ENCODE data around the gene ZEB2.

The ZEB2 gene

GRCh38 chr2:144477957-144478311, 42.0 kb downstream of the ZEB2 start:
- Histone ChIP-seq H3K9ac (ENCODE audit: low read depth, low read length, poor library complexity, severe bottlenecking) (no peak overlapping the region), H3K4me3 (ENCODE audit: low read length, poor library complexity, severe bottlenecking) (no peak overlapping the region), H3K79me2 (ENCODE audit: insufficient read depth, low read length) (peaks cover 3% of the 10 kb centered on the region; the same call in 1 of the 2 replicates), H3K36me3 (ENCODE audit: insufficient read depth, low read length) (peaks cover 7% of the 10 kb centered on the region; the same call in 1 of the 2 replicates), H3F3A (ENCODE audit: low read depth) (no peaks in the 10 kb centered on the region), H3K9me2 (replicated peaks; ENCODE audit: low read depth, low read length) (no peaks in the 10 kb centered on the region), H4K20me1 (ENCODE audit: insufficient read depth, low read length, poor library complexity, severe bottlenecking) (no peaks in the 10 kb centered on the region), H2AFZ (ENCODE audit: low read length) (no peak overlapping the region), H3K4me2 (ENCODE audit: low read depth, low read length, poor library complexity, severe bottlenecking) (no peak overlapping the region), H3K27me3 (ENCODE audit: insufficient read depth, low read length, poor library complexity, severe bottlenecking) (no peaks in the 10 kb centered on the region), H3K4me1 (ENCODE audit: insufficient read depth, low read length, poor library complexity, severe bottlenecking) (no peaks in the 10 kb centered on the region), H3K9me3 (ENCODE audit: insufficient read depth, low read depth, low read length) (no peaks in the 10 kb centered on the region)
- TF ChIP-seq CTCF (conservative IDR thresholded peaks at IDR 0.05; ENCODE audit: low read length) (no peak), EZH2phosphoT487 (IDR thresholded peaks at IDR 0.05; ENCODE audit: borderline replicate concordance) (no peak)

- Histone ChIP-seq H3F3A (ENCODE audit: low read depth) (no peaks in the 10 kb centered on the region), H3K4me1 (ENCODE audit: insufficient read depth, low read length, poor library complexity, severe bottlenecking) (no peaks in the 10 kb centered on the region), H2AFZ (ENCODE audit: low read length) (no peak overlapping the region), H3K9me2 (replicated peaks; ENCODE audit: low read depth, low read length) (no peaks in the 10 kb centered on the region), H3K4me3 (ENCODE audit: low read length, poor library complexity, severe bottlenecking) (no peak overlapping the region), H3K27me3 (ENCODE audit: insufficient read depth, low read length, poor library complexity, severe bottlenecking) (no peaks in the 10 kb centered on the region), H3K36me3 (ENCODE audit: insufficient read depth, low read length) (peaks cover 9% of the 10 kb centered on the region; the same call in 1 of the 2 replicates), H3K9me3 (ENCODE audit: insufficient read depth, low read depth, low read length) (no peaks in the 10 kb centered on the region), H3K9ac (ENCODE audit: low read depth, low read length, poor library complexity, severe bottlenecking) (no peak overlapping the region), H3K79me2 (ENCODE audit: insufficient read depth, low read length) (peaks cover 1% of the 10 kb centered on the region; the same call in 1 of the 2 replicates), H3K4me2 (ENCODE audit: low read depth, low read length, poor library complexity, severe bottlenecking) (no peak overlapping the region), H4K20me1 (ENCODE audit: insufficient read depth, low read length, poor library complexity, severe bottlenecking) (no peaks in the 10 kb centered on the region)
- no peak for TF ChIP-seq EZH2phosphoT487 (IDR thresholded peaks at IDR 0.05; ENCODE audit: borderline replicate concordance)
- no peak for TF ChIP-seq CTCF (conservative IDR thresholded peaks at IDR 0.05; ENCODE audit: low read length)
These were observed 42.5 kb downstream of the ZEB2 start for GRCh38 chr2:144477281-144477956.

- Histone ChIP-seq H3K9me2 (replicated peaks; ENCODE audit: low read depth, low read length) (no peaks in the 10 kb centered on the region), H3K4me2 (ENCODE audit: low read depth, low read length, poor library complexity, severe bottlenecking) (no peak overlapping the region), H3K4me1 (ENCODE audit: insufficient read depth, low read length, poor library complexity, severe bottlenecking) (no peaks in the 10 kb centered on the region), H4K20me1 (ENCODE audit: insufficient read depth, low read length, poor library complexity, severe bottlenecking) (no peaks in the 10 kb centered on the region), H3F3A (ENCODE audit: low read depth) (no peaks in the 10 kb centered on the region), H3K4me3 (ENCODE audit: low read length, poor library complexity, severe bottlenecking) (no peak overlapping the region), H3K27me3 (ENCODE audit: insufficient read depth, low read length, poor library complexity, severe bottlenecking) (no peaks in the 10 kb centered on the region), H3K9ac (ENCODE audit: low read depth, low read length, poor library complexity, severe bottlenecking) (no peak overlapping the region), H3K9me3 (ENCODE audit: insufficient read depth, low read depth, low read length) (no peaks in the 10 kb centered on the region), H2AFZ (ENCODE audit: low read length) (no peak overlapping the region), H3K36me3 (ENCODE audit: insufficient read depth, low read length) (peaks cover 9% of the 10 kb centered on the region; the same call in 1 of the 2 replicates), H3K79me2 (ENCODE audit: insufficient read depth, low read length) (no peaks in the 10 kb centered on the region; the same call in 1 of the 2 replicates)
- TF ChIP-seq EZH2phosphoT487 (IDR thresholded peaks at IDR 0.05; ENCODE audit: borderline replicate concordance) (no peak), CTCF (conservative IDR thresholded peaks at IDR 0.05; ENCODE audit: low read length) (no peak)
These were observed 43.2 kb downstream of the ZEB2 start for GRCh38 chr2:144476682-144477081.

Measured in Loucy (cell line).